GM12875 (cell line): ENCODE results near the gene ASAP3.

ENCODE experiments used
- H3K4me3 ChIP-seq: one replicate; pipeline ENCODE4 v1.5.1; 2011; ENCODE audit warnings: low read depth, low read length, control low read depth
- TF ChIP-seq, protein P1 (sequence below): IDR thresholded peaks from 2 replicates; pipeline ENCODE4 v1.5.1; 2011; ENCODE audit warnings: low read depth, mild to moderate bottlenecking, control low read depth, inconsistent platforms, low read length, moderate library complexity, borderline replicate concordance; ENCODE audit not compliant: insufficient read depth

ASAP3 gene

DNA sequence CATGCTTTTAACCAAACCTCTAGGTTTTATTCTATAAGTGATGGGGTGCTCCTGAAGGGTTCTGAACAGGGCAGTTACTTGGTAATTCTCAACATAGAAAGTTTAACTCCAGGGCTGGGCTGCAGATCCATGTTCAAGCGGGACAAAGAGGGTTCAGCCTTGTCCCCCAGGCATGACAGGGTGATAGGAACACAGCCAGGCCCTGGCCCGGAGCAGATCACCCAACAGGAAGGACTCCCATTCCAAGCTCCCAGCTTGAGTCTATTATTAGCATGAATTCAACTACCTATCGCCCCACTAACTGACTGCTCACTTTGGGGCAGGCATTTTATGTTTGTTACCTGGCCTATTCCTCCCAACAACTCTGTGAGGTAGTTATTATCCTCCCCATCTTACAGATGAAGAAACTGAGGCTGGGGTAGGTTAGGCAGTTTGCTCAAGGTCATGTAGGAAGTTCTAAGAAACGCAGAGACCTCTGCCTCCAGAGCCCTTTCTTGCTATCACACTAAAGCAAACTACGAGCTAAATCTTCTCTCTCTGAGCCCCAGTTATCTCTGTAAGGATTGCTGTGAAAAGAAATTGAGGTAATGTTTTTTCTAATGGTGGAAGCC, 14.5 kb downstream of the ASAP3 start:
- TF ChIP-seq, protein P1, sequence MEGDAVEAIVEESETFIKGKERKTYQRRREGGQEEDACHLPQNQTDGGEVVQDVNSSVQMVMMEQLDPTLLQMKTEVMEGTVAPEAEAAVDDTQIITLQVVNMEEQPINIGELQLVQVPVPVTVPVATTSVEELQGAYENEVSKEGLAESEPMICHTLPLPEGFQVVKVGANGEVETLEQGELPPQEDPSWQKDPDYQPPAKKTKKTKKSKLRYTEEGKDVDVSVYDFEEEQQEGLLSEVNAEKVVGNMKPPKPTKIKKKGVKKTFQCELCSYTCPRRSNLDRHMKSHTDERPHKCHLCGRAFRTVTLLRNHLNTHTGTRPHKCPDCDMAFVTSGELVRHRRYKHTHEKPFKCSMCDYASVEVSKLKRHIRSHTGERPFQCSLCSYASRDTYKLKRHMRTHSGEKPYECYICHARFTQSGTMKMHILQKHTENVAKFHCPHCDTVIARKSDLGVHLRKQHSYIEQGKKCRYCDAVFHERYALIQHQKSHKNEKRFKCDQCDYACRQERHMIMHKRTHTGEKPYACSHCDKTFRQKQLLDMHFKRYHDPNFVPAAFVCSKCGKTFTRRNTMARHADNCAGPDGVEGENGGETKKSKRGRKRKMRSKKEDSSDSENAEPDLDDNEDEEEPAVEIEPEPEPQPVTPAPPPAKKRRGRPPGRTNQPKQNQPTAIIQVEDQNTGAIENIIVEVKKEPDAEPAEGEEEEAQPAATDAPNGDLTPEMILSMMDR: no peak
- no peak overlapping the region for H3K4me3 ChIP-seq

DNA sequence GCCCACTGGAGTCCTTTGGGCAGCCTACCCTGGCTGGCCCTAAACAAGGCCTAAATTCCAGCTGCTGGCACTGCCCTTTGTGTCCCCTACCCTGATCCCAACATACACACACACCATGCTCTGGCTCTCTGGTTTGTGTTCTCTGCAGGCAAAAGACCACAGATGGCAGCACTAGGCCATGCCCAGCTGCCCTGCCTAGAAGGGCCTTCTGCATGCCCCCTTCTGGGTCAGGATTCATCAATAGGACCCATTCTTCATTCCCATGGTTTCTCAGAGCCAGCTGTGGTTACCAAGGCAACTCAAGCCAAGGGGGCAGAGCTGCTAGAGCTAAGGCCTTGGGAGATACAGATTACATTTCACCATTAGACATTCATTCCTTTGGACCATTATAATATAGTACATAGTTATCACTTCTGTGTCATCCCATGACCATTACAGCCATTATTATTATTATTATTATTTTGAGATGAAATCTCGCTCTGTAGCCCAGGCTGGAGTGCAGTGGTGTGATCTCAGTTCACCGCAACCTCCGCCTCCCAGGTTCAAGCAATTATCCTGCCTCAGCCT, 17.5 kb downstream of the ASAP3 start:
- TF ChIP-seq, protein P1: no peak
- H3K4me3 ChIP-seq: no peak overlapping the region

DNA sequence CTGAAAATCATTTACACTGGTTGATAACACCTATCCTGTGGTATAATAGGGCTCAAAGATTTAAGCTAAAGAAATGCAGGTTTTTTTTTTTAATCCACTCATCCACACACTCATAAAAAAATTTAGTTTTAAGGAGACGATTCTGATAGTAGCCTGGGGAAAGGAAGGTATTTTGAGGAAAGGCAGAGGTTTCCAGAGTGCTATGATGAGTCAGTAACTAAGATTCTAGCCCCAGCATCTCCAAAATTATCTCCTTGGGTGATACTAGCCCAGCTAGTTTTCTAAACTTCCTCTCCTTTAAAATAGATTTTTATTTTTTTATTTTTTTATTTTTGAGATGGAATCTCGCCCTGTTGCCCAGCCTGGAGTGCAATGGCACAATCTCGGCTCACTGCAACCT, 20.7 kb downstream of the ASAP3 start:
- no peak overlapping the region for H3K4me3 ChIP-seq
- TF ChIP-seq, protein P1: no peak

DNA sequence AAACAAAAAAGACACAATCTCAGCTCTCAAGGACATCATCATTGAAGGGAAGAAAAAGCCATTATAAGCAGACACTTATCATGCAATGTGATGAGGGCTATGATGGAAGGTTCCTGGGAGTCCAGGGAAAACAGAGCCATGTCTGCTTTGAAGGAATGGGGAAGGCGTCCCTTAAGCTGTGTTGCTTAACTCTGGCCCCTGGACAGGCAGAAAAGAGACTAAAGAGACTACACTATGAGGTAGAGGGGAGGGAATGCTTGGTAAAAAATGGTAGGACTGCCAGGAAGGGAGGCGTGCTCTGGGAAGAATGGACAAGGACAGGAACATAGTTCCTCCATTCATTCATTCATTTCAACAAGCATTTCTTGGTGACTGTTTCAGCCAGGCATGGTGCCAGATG, 21.2 kb downstream of the ASAP3 start:
- TF ChIP-seq, protein P1: no peak
- no peak overlapping the region for H3K4me3 ChIP-seq

DNA sequence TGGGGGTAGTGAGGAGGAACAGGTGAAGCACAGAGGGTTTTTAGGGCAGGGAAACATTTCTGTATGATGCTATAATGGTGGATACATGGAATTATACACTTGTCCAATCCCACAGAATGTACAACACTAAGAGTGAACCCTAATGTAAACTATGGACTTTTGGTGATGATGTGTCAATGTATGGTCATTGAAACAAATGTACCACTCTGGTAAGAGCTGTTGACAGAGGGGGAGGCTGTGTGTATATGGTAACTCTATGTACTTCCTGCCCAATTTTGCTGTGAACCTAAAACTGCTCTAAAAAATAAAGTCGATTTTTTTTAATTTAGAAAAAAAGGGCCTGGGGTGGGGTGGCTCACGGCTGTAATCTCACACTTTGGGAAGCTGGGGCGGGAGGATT, 22.9 kb downstream of the ASAP3 start:
- TF ChIP-seq, protein P1: no peak
- H3K4me3 ChIP-seq: no peak overlapping the region

DNA sequence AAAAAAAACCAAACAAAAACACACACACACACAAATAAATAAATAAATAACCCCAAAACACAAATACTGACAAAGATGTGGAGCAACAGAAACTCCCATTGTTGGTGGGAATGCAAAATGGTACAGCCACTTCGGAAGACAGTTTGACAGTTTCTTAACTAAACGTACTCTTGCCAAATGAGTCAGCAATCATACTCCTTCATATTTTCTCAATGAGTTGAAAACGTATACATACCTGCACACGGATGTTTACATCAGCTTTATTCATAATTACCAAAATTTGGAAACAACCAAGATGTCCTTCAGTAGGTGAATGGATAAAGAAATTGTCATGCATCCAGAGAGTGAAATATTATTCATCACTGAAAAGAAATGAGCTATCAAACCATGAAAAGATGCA, 23.5 kb downstream of the ASAP3 start:
- TF ChIP-seq, protein P1: no peak

DNA sequence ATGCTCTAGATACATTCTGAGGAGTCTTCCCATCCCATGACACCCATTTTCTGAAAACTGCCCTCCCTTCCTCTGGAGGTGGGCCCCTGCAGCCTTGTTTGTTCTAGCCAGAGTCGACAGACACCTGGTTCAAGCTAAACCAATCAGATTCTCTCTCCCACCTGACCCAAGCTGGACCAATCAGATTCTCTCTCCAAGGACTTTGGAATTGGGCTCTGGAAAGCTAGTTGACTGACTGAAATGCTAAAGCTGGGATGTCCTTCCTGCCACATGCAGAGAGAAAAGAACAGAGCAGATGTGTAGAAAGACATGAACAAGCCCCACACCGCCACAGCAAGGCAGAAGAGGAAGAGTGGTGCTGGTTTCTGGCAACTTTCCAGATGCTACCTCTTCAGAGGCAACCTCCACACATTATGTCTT, 24.6 kb downstream of the ASAP3 start:
- no peak overlapping the region for H3K4me3 ChIP-seq
- TF ChIP-seq, protein P1: no peak

More for the DNA sequence above, 23.5 kb downstream of the ASAP3 start:
- H3K4me3 ChIP-seq: no peak overlapping the region
